ENCODE data around the gene RUNX2. TPM values are rescaled to one million over a fixed set of nuclear protein-coding genes. Genes with fewer than 3 reads are reported as not detected.

RUNX2 gene
- total RNA-seq, 1 experiment from 2014 or later = 3.8 TPM

DNA sequence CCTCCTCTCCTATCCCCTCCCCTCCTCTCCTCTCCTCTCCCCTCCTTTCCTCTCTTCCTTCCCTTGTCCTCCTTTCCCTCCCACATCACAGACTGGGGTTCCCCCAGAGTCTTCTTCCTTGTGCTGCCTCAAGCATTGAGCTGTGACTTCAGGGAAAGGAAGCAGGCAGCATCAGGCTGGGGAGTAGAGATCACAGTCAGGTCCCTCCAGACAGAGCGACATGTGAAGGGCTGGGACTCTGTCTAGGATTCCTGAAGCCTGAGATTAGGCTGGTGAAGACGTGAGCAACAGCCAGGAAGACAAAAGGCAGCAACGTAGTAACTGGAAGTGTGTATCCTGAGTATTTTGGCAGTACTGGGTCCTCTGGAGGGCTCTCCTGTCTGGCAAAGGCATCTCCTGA lies 315.0 kb downstream of the RUNX2 start:
- TF ChIP-seq, protein P1, sequence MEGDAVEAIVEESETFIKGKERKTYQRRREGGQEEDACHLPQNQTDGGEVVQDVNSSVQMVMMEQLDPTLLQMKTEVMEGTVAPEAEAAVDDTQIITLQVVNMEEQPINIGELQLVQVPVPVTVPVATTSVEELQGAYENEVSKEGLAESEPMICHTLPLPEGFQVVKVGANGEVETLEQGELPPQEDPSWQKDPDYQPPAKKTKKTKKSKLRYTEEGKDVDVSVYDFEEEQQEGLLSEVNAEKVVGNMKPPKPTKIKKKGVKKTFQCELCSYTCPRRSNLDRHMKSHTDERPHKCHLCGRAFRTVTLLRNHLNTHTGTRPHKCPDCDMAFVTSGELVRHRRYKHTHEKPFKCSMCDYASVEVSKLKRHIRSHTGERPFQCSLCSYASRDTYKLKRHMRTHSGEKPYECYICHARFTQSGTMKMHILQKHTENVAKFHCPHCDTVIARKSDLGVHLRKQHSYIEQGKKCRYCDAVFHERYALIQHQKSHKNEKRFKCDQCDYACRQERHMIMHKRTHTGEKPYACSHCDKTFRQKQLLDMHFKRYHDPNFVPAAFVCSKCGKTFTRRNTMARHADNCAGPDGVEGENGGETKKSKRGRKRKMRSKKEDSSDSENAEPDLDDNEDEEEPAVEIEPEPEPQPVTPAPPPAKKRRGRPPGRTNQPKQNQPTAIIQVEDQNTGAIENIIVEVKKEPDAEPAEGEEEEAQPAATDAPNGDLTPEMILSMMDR (conservative IDR thresholded peaks at IDR 0.05; ENCODE audit: low read depth, low read length) = no peak
- TF ChIP-seq EZH2phosphoT487 (IDR thresholded peaks at IDR 0.05; ENCODE audit: borderline replicate concordance, low read length) = no peak
- no peak for TF ChIP-seq EZH2 (IDR thresholded peaks at IDR 0.05; ENCODE audit: low read length, unreplicated experiment)
- intact Hi-C loops (cut with micrococcal nuclease) = no loop called here
- no peak overlapping the region for H3K9ac ChIP-seq (ENCODE audit: low read length)
- CTCF ChIA-PET = interaction anchor here (0.7 kb wide), 1 partner anchor 71 kb away, joined by 5 read pairs; no protein-coding TSS in a partner anchor
- H3K79me2 ChIP-seq (ENCODE audit: low read length) = no peaks in the 10 kb centered on the region
- H3F3A ChIP-seq (ENCODE audit: low read length, unreplicated experiment) = no peaks in the 10 kb centered on the region
- DNase-seq = no peak
- H3K36me3 ChIP-seq (ENCODE audit: low read depth, low read length) = no peaks in the 10 kb centered on the region
- H2AFZ ChIP-seq (ENCODE audit: low read length) = no peak overlapping the region
- POLR2A ChIA-PET (ENCODE audit: unreplicated experiment) = no interaction called here
- BruUV-seq (replicated peaks) = no TSS peak
- no peaks in the 10 kb centered on the region for H3K27me3 ChIP-seq (ENCODE audit: low read length)
- peaks cover 20% of the 10 kb centered on the region for H3K4me1 ChIP-seq (ENCODE audit: insufficient read depth, low read length)
- no peak for ATAC-seq
- H3K4me3 ChIP-seq (ENCODE audit: low read length) = no peak overlapping the region
- H3K4me2 ChIP-seq (ENCODE audit: low read length) = no peak overlapping the region
- H4K20me1 ChIP-seq (ENCODE audit: low read length) = no peaks in the 10 kb centered on the region
- H3K27ac ChIP-seq (ENCODE audit: low read length) = no peak overlapping the region
- H3K9me2 ChIP-seq (replicated peaks; ENCODE audit: low read length) = no peaks in the 10 kb centered on the region
- H3K9me3 ChIP-seq (ENCODE audit: low read length) = no peaks in the 10 kb centered on the region

DNA sequence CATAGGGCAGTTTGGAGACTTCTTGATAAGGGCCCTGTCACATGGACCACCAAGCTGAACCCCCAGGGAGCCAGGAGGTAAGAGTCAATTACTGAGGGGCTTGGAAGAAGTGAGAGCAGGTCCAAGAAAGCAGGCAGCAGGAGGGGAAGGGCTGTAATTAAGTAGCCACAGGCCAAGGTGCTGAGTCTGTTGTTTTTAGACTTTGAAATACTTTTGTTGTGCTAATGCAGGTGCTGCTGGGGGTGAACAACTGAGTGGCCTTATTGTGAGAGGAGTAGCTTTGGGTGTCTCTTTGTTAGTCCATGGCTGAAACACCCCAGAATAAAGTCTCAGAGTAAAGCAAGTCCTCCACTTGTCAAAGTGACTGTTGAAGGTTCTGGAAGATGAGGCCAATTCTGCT lies 316.6 kb downstream of the RUNX2 start:
- Histone ChIP-seq H3K27me3 (ENCODE audit: low read length) (no peaks in the 10 kb centered on the region), H3K36me3 (ENCODE audit: low read depth, low read length) (no peaks in the 10 kb centered on the region), H3F3A (ENCODE audit: low read length, unreplicated experiment) (no peaks in the 10 kb centered on the region), H3K27ac (ENCODE audit: low read length) (no peak overlapping the region), H3K9me3 (ENCODE audit: low read length) (no peaks in the 10 kb centered on the region), H3K4me3 (ENCODE audit: low read length) (no peak overlapping the region), H3K4me2 (ENCODE audit: low read length) (no peak overlapping the region), H3K9ac (ENCODE audit: low read length) (no peak overlapping the region), H2AFZ (ENCODE audit: low read length) (no peak overlapping the region), H3K4me1 (ENCODE audit: insufficient read depth, low read length) (peaks cover 18% of the 10 kb centered on the region), H3K79me2 (ENCODE audit: low read length) (no peaks in the 10 kb centered on the region), H3K9me2 (replicated peaks; ENCODE audit: low read length) (no peaks in the 10 kb centered on the region), H4K20me1 (ENCODE audit: low read length) (no peaks in the 10 kb centered on the region)
- ATAC-seq (no peak), DNase-seq (no peak)
- POLR2A ChIA-PET (ENCODE audit: unreplicated experiment) = no interaction called here
- CTCF ChIA-PET = no interaction called here
- no peak for TF ChIP-seq EZH2phosphoT487 (IDR thresholded peaks at IDR 0.05; ENCODE audit: borderline replicate concordance, low read length)
- TF ChIP-seq, protein P1 (conservative IDR thresholded peaks at IDR 0.05; ENCODE audit: low read depth, low read length) = no peak
- no peak for TF ChIP-seq EZH2 (IDR thresholded peaks at IDR 0.05; ENCODE audit: low read length, unreplicated experiment)
- no TSS peak for BruUV-seq (replicated peaks)
- intact Hi-C loops (cut with micrococcal nuclease) = no loop called here

DNA sequence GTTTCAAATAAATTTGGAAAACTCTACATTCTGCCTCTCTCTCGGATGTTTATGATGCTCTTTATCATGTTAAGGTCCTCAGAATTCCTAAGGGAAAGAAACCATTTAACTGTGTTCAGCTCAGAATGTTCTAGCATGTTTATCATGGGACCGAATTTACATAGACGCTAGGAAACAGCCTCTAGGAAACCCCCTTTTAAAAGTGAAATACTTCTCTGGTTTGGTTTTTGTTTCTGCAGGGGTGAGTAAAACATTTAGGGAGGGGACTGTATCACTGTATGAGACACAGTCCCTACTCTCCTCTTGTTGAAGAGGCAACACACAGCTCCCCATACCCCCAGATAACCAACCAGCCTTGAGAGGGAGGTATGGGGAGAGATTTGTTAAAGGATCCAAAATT lies 317.2 kb downstream of the RUNX2 start:
- no peak for TF ChIP-seq EZH2phosphoT487 (IDR thresholded peaks at IDR 0.05; ENCODE audit: borderline replicate concordance, low read length)
- TF ChIP-seq, protein P1 (conservative IDR thresholded peaks at IDR 0.05; ENCODE audit: low read depth, low read length) = no peak
- no peak for TF ChIP-seq EZH2 (IDR thresholded peaks at IDR 0.05; ENCODE audit: low read length, unreplicated experiment)
- H3K79me2 ChIP-seq (ENCODE audit: low read length) = no peaks in the 10 kb centered on the region
- no peaks in the 10 kb centered on the region for H3K36me3 ChIP-seq (ENCODE audit: low read depth, low read length)
- H3K4me1 ChIP-seq (ENCODE audit: insufficient read depth, low read length) = peaks cover 18% of the 10 kb centered on the region
- H4K20me1 ChIP-seq (ENCODE audit: low read length) = no peaks in the 10 kb centered on the region
- DNase-seq = no peak
- H2AFZ ChIP-seq (ENCODE audit: low read length) = no peak overlapping the region
- H3K27ac ChIP-seq (ENCODE audit: low read length) = no peak overlapping the region
- no peaks in the 10 kb centered on the region for H3K9me3 ChIP-seq (ENCODE audit: low read length)
- no TSS peak for BruUV-seq (replicated peaks)
- no peak overlapping the region for H3K4me3 ChIP-seq (ENCODE audit: low read length)
- H3K4me2 ChIP-seq (ENCODE audit: low read length) = no peak overlapping the region
- H3K9me2 ChIP-seq (replicated peaks; ENCODE audit: low read length) = no peaks in the 10 kb centered on the region
- no peaks in the 10 kb centered on the region for H3F3A ChIP-seq (ENCODE audit: low read length, unreplicated experiment)
- no peak for ATAC-seq
- ChIA-PET POLR2A (ENCODE audit: unreplicated experiment) (no interaction called here), CTCF (no interaction called here)
- no peak overlapping the region for H3K9ac ChIP-seq (ENCODE audit: low read length)
- no peaks in the 10 kb centered on the region for H3K27me3 ChIP-seq (ENCODE audit: low read length)
- intact Hi-C loops (cut with micrococcal nuclease) = no loop called here

Data from PC-3 (cell line).